ENCODE measurements around the gene NOL9.

NOL9 gene

DNA sequence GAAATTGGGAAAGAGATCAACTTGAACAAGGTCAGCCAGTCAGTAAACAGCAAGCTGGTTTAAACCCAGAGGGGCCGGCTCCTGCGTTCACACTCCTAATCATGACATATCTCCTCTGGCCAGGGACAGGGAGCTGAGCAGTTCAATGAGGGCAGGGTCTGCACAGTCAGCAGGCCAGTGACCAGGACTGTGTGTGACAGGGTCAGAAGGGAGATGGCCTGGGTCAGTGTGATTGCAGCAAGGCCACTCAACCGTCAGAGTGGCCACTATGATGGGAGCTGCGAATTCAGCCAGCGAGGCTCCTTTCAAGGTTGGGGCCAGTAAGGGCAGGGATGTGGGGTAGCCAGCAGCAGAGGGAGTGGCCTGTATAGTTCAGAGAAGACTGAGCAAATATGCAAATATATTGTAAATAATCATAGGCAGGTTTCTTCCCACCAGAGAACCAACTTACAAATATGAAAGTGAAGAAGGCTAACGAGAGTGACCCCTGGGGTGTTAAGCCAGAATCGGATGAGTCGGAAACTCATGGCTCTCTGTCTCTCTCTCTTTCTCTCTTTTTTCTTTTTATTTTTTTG lies 20.0 kb downstream of the NOL9 start:
- no peak overlapping the region for H3K9ac ChIP-seq (ENCODE audit: low read depth, low read length)
- H3K27me3 ChIP-seq (ENCODE audit: insufficient read depth, low read length), result no peaks in the 10 kb centered on the region
- H3K4me1 ChIP-seq (ENCODE audit: insufficient read depth, low read length), result no peaks in the 10 kb centered on the region
- no peaks in the 10 kb centered on the region for H3K9me3 ChIP-seq (ENCODE audit: insufficient read depth, low read depth, low read length)
- WGBS, result 90% methylated on average over 8 of the region's 8 CpGs
- H3K27ac ChIP-seq (ENCODE audit: low read depth, low read length), result no peak overlapping the region
- H3K36me3 ChIP-seq (ENCODE audit: insufficient read depth, low read length), result peaks cover 75% of the 10 kb centered on the region
- H3K4me3 ChIP-seq (ENCODE audit: low read length), result no peak overlapping the region

DNA sequence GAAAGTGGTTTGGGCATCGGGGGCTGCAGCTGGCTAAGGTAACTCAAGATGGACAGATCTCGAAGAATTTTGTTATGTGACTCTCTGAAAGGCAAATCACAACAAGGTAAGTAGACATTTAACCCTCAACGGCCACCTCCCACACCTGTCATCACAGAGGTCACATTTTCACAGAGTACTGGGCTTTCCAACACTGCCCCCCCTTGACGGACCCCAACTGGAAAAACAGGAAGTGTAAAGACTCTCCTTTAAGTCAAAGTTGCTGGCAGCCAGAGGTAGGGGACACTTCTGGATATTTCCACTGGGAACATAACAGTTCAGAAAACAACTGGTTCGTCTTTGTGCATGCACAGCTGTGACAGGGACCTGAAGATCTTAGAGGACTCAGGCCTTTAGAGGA lies 22.3 kb downstream of the NOL9 start:
- Histone ChIP-seq H3K9me3 (ENCODE audit: insufficient read depth, low read depth, low read length) (no peaks in the 10 kb centered on the region), H3K4me1 (ENCODE audit: insufficient read depth, low read length) (no peaks in the 10 kb centered on the region), H3K4me3 (ENCODE audit: low read length) (no peak overlapping the region), H3K27ac (ENCODE audit: low read depth, low read length) (no peak overlapping the region), H3K9ac (ENCODE audit: low read depth, low read length) (no peak overlapping the region), H3K36me3 (ENCODE audit: insufficient read depth, low read length) (peaks cover 77% of the 10 kb centered on the region), H3K27me3 (ENCODE audit: insufficient read depth, low read length) (no peaks in the 10 kb centered on the region)
- 91% methylated on average over 5 of the region's 5 CpGs for WGBS

DNA sequence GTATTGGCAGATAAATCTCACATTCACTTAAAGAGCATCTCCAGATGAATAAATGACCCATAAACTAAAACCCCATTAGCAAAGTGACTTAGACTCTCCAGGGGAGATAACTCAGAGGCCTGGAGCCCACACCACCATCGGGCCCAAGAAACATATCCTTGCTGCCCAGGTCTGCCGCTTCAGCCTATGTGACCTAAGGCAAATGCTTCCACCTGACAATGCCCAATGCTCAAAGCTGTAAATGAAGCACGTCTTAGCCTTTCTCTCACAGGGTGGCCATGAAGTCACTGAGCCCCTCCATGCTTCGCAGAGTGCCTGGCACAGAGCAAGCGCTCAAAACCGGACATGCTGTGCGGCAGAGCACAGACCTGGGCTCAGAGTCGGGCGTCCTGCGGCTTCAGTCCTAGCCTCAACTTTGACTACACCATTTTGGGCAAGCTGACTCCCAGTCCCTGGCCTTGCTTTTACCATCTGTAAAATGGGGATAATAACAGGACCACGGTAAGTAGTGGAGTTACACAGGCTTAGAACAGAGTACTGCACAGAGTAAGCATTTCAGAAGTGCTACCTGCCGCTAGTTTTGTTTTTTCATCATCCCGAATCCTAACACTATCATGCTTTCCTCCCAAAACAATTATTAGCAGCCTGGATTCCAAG lies 23.7 kb downstream of the NOL9 start:
- Histone ChIP-seq H3K4me1 (ENCODE audit: insufficient read depth, low read length) (no peaks in the 10 kb centered on the region), H3K36me3 (ENCODE audit: insufficient read depth, low read length) (peaks cover 82% of the 10 kb centered on the region), H3K9me3 (ENCODE audit: insufficient read depth, low read depth, low read length) (no peaks in the 10 kb centered on the region), H3K4me3 (ENCODE audit: low read length) (no peak overlapping the region), H3K9ac (ENCODE audit: low read depth, low read length) (no peak overlapping the region), H3K27me3 (ENCODE audit: insufficient read depth, low read length) (no peaks in the 10 kb centered on the region), H3K27ac (ENCODE audit: low read depth, low read length) (no peak overlapping the region)
- 96% methylated on average over 13 of the region's 13 CpGs for WGBS

- no peaks in the 10 kb centered on the region for H3K4me1 ChIP-seq (ENCODE audit: insufficient read depth, low read length)
- peaks cover 78% of the 10 kb centered on the region for H3K36me3 ChIP-seq (ENCODE audit: insufficient read depth, low read length)
- no peak overlapping the region for H3K4me3 ChIP-seq (ENCODE audit: low read length)
- WGBS, result 95% methylated on average over 7 of the region's 7 CpGs
- no peaks in the 10 kb centered on the region for H3K9me3 ChIP-seq (ENCODE audit: insufficient read depth, low read depth, low read length)
- H3K27ac ChIP-seq (ENCODE audit: low read depth, low read length), result no peak overlapping the region
- no peaks in the 10 kb centered on the region for H3K27me3 ChIP-seq (ENCODE audit: insufficient read depth, low read length)
- H3K9ac ChIP-seq (ENCODE audit: low read depth, low read length), result no peak overlapping the region
Measured at GRCh38 chr1:6528492-6528891, 25.8 kb downstream of the NOL9 start.

DNA sequence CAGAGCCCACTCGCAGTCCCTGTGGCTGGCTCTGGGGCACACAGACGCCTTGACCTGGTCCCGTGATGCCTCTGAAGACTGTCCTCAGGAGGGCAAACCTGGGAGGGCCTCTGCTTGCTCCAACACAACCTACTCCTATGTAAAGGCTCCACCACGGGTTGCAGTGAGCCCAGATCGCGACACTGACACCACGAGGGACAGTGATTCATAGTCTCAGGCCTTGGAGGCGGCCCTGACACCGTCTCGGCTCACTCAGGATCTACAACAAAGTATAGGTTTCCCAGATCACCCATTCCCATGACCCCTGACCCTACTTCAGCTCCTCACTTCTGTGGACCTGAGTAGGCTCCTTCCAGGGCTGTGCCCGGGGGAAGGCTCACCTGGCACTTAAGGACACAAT lies 28.0 kb downstream of the NOL9 start:
- Histone ChIP-seq H3K27me3 (ENCODE audit: insufficient read depth, low read length) (no peaks in the 10 kb centered on the region), H3K9me3 (ENCODE audit: insufficient read depth, low read depth, low read length) (no peaks in the 10 kb centered on the region), H3K4me1 (ENCODE audit: insufficient read depth, low read length) (no peaks in the 10 kb centered on the region), H3K27ac (ENCODE audit: low read depth, low read length) (no peak overlapping the region), H3K9ac (ENCODE audit: low read depth, low read length) (no peak overlapping the region), H3K4me3 (ENCODE audit: low read length) (no peak overlapping the region), H3K36me3 (ENCODE audit: insufficient read depth, low read length) (peaks cover 56% of the 10 kb centered on the region)
- WGBS, result 90% methylated on average over 11 of the region's 11 CpGs

- Histone ChIP-seq H3K9ac (ENCODE audit: low read depth, low read length) (no peak overlapping the region), H3K4me3 (ENCODE audit: low read length) (no peak overlapping the region), H3K9me3 (ENCODE audit: insufficient read depth, low read depth, low read length) (no peaks in the 10 kb centered on the region), H3K4me1 (ENCODE audit: insufficient read depth, low read length) (peaks cover 16% of the 10 kb centered on the region), H3K27ac (ENCODE audit: low read depth, low read length) (no peak overlapping the region), H3K27me3 (ENCODE audit: insufficient read depth, low read length) (no peaks in the 10 kb centered on the region), H3K36me3 (ENCODE audit: insufficient read depth, low read length) (peaks cover 31% of the 10 kb centered on the region)
- 56% methylated on average over 5 of the region's 6 CpGs for WGBS
Measured at GRCh38 chr1:6523566-6523965, 30.7 kb downstream of the NOL9 start.

GRCh38 chr1:6521536-6521935 lies 32.8 kb downstream of the NOL9 start:
- no peaks in the 10 kb centered on the region for H3K27me3 ChIP-seq (ENCODE audit: insufficient read depth, low read length)
- 82% methylated on average over 5 of the region's 5 CpGs for WGBS
- H3K36me3 ChIP-seq (ENCODE audit: insufficient read depth, low read length), result peaks cover 19% of the 10 kb centered on the region
- H3K4me3 ChIP-seq (ENCODE audit: low read length), result no peak overlapping the region
- no peak overlapping the region for H3K9ac ChIP-seq (ENCODE audit: low read depth, low read length)
- no peaks in the 10 kb centered on the region for H3K9me3 ChIP-seq (ENCODE audit: insufficient read depth, low read depth, low read length)
- H3K27ac ChIP-seq (ENCODE audit: low read depth, low read length), result no peak overlapping the region
- H3K4me1 ChIP-seq (ENCODE audit: insufficient read depth, low read length), result peaks cover 16% of the 10 kb centered on the region

- WGBS, result 18% methylated on average over 13 of the region's 13 CpGs
- Histone ChIP-seq H3K36me3 (ENCODE audit: insufficient read depth, low read length) (peaks cover 5% of the 10 kb centered on the region), H3K27me3 (ENCODE audit: insufficient read depth, low read length) (no peaks in the 10 kb centered on the region), H3K9ac (ENCODE audit: low read depth, low read length) (no peak overlapping the region), H3K9me3 (ENCODE audit: insufficient read depth, low read depth, low read length) (no peaks in the 10 kb centered on the region), H3K4me1 (ENCODE audit: insufficient read depth, low read length) (peaks cover 16% of the 10 kb centered on the region), H3K27ac (ENCODE audit: low read depth, low read length) (peak overlapping the region; percentile 58), H3K4me3 (ENCODE audit: low read length) (no peak overlapping the region)
Measured at GRCh38 chr1:6519935-6520671, 34.2 kb downstream of the NOL9 start.

GRCh38 chr1:6519491-6519934 lies 34.8 kb downstream of the NOL9 start:
- Histone ChIP-seq H3K9me3 (ENCODE audit: insufficient read depth, low read depth, low read length) (no peaks in the 10 kb centered on the region), H3K27ac (ENCODE audit: low read depth, low read length) (peak overlapping the region; percentile 42), H3K27me3 (ENCODE audit: insufficient read depth, low read length) (no peaks in the 10 kb centered on the region), H3K4me1 (ENCODE audit: insufficient read depth, low read length) (peaks cover 16% of the 10 kb centered on the region), H3K36me3 (ENCODE audit: insufficient read depth, low read length) (0 out of 2 replicates have a peak, but pooled peaks cover 4% of the 10 kb centered on the region), H3K9ac (ENCODE audit: low read depth, low read length) (peak overlapping the region; percentile 33; the same call in 1 of the 2 replicates), H3K4me3 (ENCODE audit: low read length) (no peak overlapping the region)
- WGBS, result 76% methylated on average over 11 of the region's 11 CpGs

- H3K4me1 ChIP-seq (ENCODE audit: insufficient read depth, low read length), result peaks cover 16% of the 10 kb centered on the region
- WGBS, result 79% methylated on average over 8 of the region's 8 CpGs
Measured at GRCh38 chr1:6517435-6517851, 36.9 kb downstream of the NOL9 start.

DNA sequence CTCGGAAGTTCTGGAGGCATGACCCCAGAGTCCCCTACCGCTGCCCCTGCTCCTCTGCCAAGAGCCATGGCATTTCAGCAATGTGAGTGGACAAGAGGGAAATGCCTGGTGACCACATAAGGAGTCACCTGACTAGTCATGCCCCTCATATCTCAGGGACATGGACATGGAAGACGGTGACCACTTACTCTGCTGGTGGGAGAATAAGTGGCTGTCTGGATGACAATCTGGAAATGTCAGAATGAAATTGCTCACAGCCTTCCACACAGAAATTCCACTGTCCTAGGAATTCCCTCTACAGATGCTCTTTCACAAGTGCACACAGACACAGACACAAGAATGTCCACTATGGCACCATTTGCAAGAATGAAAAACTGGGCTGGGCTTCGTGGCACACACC lies 38.5 kb downstream of the NOL9 start:
- no peaks in the 10 kb centered on the region for H3K36me3 ChIP-seq (ENCODE audit: insufficient read depth, low read length)
- peaks cover 14% of the 10 kb centered on the region for H3K4me1 ChIP-seq (ENCODE audit: insufficient read depth, low read length)
- no peak overlapping the region for H3K27ac ChIP-seq (ENCODE audit: low read depth, low read length)
- H3K4me3 ChIP-seq (ENCODE audit: low read length), result no peak overlapping the region
- H3K27me3 ChIP-seq (ENCODE audit: insufficient read depth, low read length), result no peaks in the 10 kb centered on the region
- 95% methylated on average over 4 of the region's 4 CpGs for WGBS
- no peak overlapping the region for H3K9ac ChIP-seq (ENCODE audit: low read depth, low read length)
- no peaks in the 10 kb centered on the region for H3K9me3 ChIP-seq (ENCODE audit: insufficient read depth, low read depth, low read length)

More at GRCh38 chr1:6517435-6517851, 36.9 kb downstream of the NOL9 start:
- H3K4me3 ChIP-seq (ENCODE audit: low read length), result no peak overlapping the region
- no peaks in the 10 kb centered on the region for H3K36me3 ChIP-seq (ENCODE audit: insufficient read depth, low read length)
- no peak overlapping the region for H3K9ac ChIP-seq (ENCODE audit: low read depth, low read length)
- H3K27ac ChIP-seq (ENCODE audit: low read depth, low read length), result no peak overlapping the region
- H3K27me3 ChIP-seq (ENCODE audit: insufficient read depth, low read length), result no peaks in the 10 kb centered on the region
- no peaks in the 10 kb centered on the region for H3K9me3 ChIP-seq (ENCODE audit: insufficient read depth, low read depth, low read length)
